Stimulated activated CD8-positive, alpha-beta memory T cell treated with anti-CD3 and anti-CD28 coated beads, Interleukin-7, amount 100 ng/mL, for 48 hours (primary cell): Measurements from ENCODE around the gene ALCAM.
"Not testable (repeated sequence)": the region's sequence is repeated elsewhere in the genome, so short reads cannot be mapped to it uniquely, and the experiment has no call there.

Experiments used
- DNase-seq, 2 donors: peaks; one replicate each; pipeline ENCODE4 v3.0.0-alpha.2; 2020; ENCODE audit warnings: low read depth in 1 of 2; ENCODE audit errors: extremely low read depth in 1 of 2

Gene ALCAM

GRCh38 chr3:105385819-105386508 lies 19.3 kb downstream of the ALCAM start:
- no peak for DNase-seq

- no peak for DNase-seq
Observed at GRCh38 chr3:105387122-105387751, 20.5 kb downstream of the ALCAM start.

DNA sequence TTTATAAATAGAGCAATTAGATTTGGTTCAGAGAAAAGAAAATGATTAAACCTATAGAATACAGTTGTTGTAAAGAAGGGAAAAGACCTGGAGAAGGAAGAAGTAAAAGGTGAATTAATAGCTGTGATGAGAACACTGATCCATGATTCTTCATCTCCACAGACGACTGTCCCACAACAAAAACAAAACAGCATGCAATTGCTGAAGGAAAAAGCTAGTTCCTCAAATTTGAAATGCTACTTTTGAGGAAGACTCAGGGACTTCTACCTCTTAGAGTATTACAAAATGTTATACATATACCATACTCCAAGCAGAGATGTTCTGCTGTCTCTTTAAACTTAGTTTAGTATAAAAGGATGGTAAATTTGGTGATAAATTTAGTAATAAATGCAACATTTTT lies 21.5 kb downstream of the ALCAM start:
- no peak for DNase-seq

- DNase-seq, result not testable (repeated sequence)
Observed at GRCh38 chr3:105389759-105390158, 23.1 kb downstream of the ALCAM start.

DNA sequence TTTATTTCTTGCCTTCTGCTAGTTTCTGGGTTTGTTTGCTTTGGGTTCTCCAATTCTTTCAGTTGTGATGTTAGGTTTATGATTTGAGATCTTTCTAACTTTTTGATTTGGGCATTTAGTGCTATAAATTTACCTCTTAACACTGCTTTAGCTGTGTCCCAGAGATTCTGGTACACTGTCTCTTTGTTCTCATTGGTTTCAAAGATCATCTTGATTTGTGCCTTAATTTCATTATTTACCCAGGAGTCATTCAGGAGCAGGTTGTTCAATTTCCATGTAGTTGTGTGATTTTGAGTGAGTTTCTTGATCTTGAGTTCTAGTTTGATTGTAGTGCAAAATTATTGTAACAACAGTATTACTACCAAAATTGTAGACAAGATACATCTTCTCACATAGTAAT lies 25.9 kb downstream of the ALCAM start:
- not testable (repeated sequence) for DNase-seq

DNA sequence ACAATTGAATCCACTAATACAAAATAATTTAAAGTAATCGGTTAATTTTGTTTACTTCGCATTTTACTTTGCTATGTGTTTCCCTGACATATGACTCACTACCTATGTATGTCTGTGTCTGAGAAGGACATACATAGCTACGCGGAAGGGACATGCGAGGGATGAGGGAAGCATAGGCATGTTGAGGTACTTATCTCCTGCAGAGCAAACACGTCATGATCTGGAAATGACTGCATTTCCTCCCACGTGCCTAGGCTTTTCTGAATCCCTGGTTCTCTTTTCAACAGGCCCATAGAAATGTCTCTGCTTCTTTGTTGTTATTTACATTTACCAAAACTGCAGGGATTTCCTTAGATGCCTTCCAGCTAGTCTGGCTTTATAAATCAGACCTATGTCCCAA lies 27.5 kb downstream of the ALCAM start:
- no peak for DNase-seq

GRCh38 chr3:105397974-105398373 lies 31.3 kb downstream of the ALCAM start:
- no peak for DNase-seq

GRCh38 chr3:105398437-105398836 lies 31.7 kb downstream of the ALCAM start:
- DNase-seq, result no peak

DNA sequence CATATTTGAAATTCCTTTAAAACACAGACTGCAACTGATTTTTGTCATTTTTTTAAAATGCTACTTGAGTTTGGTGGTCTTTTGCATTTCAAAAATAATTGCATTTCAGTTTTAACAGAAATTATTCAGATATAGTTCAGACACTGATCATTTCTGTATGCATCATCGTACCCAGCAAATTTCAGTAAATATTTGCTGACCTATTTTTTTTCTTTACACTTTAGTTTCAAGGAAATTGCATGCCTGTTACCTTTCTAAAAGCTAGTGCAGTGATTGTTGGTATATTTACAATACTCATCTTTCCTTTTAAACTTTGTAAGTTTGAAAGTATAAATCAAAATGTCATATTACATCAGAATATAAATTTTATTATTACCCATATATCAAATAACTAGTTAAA lies 32.4 kb downstream of the ALCAM start:
- DNase-seq, result no peak

DNA sequence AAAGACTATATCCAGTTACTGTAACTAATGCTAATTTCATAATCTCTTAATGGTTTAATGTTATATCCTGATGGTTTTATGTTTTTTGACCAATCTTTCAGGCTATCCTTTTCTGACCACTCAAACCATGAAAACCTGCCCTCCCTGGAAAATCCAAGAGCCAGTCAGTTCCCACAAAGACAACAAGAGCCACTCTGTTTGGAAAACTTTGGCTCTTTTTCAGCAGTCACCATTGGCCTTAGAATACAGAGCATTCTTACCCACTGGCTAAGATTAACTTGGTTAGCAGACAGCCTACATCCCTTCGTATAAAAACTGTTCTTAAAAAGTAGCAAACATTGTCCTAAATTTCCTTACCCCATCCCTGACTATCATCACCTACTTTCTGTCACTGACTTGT lies 32.9 kb downstream of the ALCAM start:
- no peak for DNase-seq

GRCh38 chr3:105401254-105401653 lies 34.5 kb downstream of the ALCAM start:
- DNase-seq, result no peak

GRCh38 chr3:105401691-105402149 lies 35.0 kb downstream of the ALCAM start:
- DNase-seq, result no peak

- no peak for DNase-seq
Observed at GRCh38 chr3:105402287-105402801, 35.6 kb downstream of the ALCAM start.

DNA sequence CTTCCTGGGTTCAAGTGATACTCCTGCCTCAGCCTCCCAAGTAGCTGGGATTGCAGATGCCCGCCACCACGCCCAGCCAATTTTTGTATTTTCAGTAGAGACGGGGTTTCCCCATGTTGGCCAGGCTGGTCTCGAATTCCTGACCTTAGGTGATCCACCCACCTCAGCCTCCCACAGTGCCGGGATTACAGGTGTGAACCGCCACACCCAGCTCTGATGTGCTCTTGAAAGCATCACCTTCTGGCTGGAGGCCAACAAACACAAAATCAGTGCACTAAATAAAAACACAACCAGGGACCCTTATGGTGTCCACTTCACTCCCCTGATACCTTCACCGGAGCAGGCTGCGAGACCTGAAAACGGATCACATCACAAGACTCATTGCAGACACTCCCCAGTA lies 36.3 kb downstream of the ALCAM start:
- DNase-seq, result not testable (repeated sequence)

GRCh38 chr3:105406268-105406667 lies 39.6 kb downstream of the ALCAM start:
- DNase-seq, result no peak

- no peak for DNase-seq
Observed at GRCh38 chr3:105409364-105409763, 42.7 kb downstream of the ALCAM start.

GRCh38 chr3:105413343-105413887 lies 46.7 kb downstream of the ALCAM start:
- no peak for DNase-seq

DNA sequence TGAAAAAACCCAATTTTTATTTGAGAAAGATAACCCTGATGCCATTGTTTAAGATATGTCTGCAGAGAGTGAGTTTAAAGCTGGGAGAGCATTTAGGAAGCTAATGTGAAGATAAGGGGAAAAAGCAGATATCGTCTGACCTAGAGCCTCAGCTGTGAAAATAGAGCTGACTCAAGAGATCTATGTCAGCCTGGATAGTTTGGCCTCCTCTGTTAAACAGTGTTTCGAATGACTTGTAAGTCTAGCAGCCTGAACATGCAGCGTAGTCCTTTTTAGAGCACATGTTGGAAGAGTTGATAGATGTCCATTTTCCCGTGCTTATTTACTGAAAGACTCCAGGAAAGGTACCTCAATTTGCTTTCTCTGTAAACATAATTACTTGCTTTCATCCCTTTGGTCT lies 48.1 kb downstream of the ALCAM start:
- no peak for DNase-seq

- no peak for DNase-seq
Observed at GRCh38 chr3:105415951-105416350, 49.2 kb downstream of the ALCAM start.

- no peak for DNase-seq
Observed at GRCh38 chr3:105417525-105418289, 51.0 kb downstream of the ALCAM start.

GRCh38 chr3:105422645-105423044 lies 55.9 kb downstream of the ALCAM start:
- no peak for DNase-seq
